Activated naive CD4-positive, alpha-beta T cell treated with anti-CD3 and anti-CD28 coated beads, Interleukin-2, amount 10 ng/mL, durations not matched to agents 7 days and 5 days (primary cell): ENCODE results near the gene UBXN11.

ENCODE experiments used
- CTCF ChIA-PET: fragments of 350-600 bp; sonication (Branson Sonifier 250); formaldehyde crosslinking; loops from one replicate; lab custom pipeline; 2021; ENCODE audit warnings: antibody characterized with exemption; lab: Charles Lee
- DNase-seq: peaks from one replicate; pipeline ENCODE4 v3.0.0-alpha.2; 2020
- H3K27ac Mint-ChIP-seq: one replicate; pipeline ENCODE4 v1.8.0; 2021; ENCODE audit warnings: mild to moderate bottlenecking, moderate library complexity, mixed read lengths
- H3K27me3 Mint-ChIP-seq: one replicate; pipeline ENCODE4 v1.8.0; 2021; ENCODE audit warnings: mild to moderate bottlenecking, mixed read lengths
- H3K36me3 Mint-ChIP-seq: one replicate; pipeline ENCODE4 v1.8.0; 2021; ENCODE audit warnings: mixed read lengths
- H3K4me1 Mint-ChIP-seq: one replicate; pipeline ENCODE4 v1.8.0; 2021; ENCODE audit warnings: mixed read lengths
- H3K4me3 Mint-ChIP-seq: one replicate; pipeline ENCODE4 v1.8.0; 2021; ENCODE audit warnings: mild to moderate bottlenecking, moderate library complexity, mixed read lengths
- H3K9me3 Mint-ChIP-seq: one replicate; pipeline ENCODE4 v1.8.0; 2021; ENCODE audit warnings: mixed read lengths

The UBXN11 gene

GRCh38 chr1:26306290-26307229, at the start of gene UBXN11:
Gene UBXN11 (minus strand): TSS chr1:26306636. CDS start chr1:26302883, 3,753 bp downstream.
- no peaks in the 10 kb centered on the region for H3K9me3 Mint-ChIP-seq
- peaks cover 3% of the 10 kb centered on the region for H3K36me3 Mint-ChIP-seq
- CTCF ChIA-PET = interaction anchor here (1.4 to 9.1 kb wide), 4 partner anchors 11 to 27 kb away, joined by 4 to 119 read pairs (median 19); partner anchors contain the start of genes CD52 and SH3BGRL3
- peak within 1 kb of the TSS; percentile 95 for H3K4me3 Mint-ChIP-seq
- H3K27ac Mint-ChIP-seq = peak within 1 kb of the TSS; percentile 99
- H3K4me1 Mint-ChIP-seq = peaks cover 56% of the 10 kb centered on the region
- H3K27me3 Mint-ChIP-seq = no peaks in the 10 kb centered on the region
- DNase-seq = peak; percentile 98

- Mint-ChIP-seq H3K4me3 (no peak overlapping the region), H3K36me3 (no peaks in the 10 kb centered on the region), H3K4me1 (peaks cover 40% of the 10 kb centered on the region), H3K27me3 (peaks cover 59% of the 10 kb centered on the region), H3K27ac (no peak overlapping the region), H3K9me3 (no peaks in the 10 kb centered on the region)
- DNase-seq = no peak
- CTCF ChIA-PET = interaction anchor here (0.7 to 1.6 kb wide), 3 partner anchors 37 to 186 kb away, joined by 3 to 4 read pairs (median 3); partner anchors contain the start of gene ZNF593
These were observed 49.7 kb upstream of the UBXN11 start for GRCh38 chr1:26356106-26356505.

- H3K4me3 Mint-ChIP-seq = no peak overlapping the region
- CTCF ChIA-PET = interaction anchor here (0.9 to 1.6 kb wide), 4 partner anchors 62 to 185 kb away, joined by 3 to 4 read pairs (median 3); partner anchors contain the start of gene ZNF593
- no peak for DNase-seq
- H3K4me1 Mint-ChIP-seq = peaks cover 29% of the 10 kb centered on the region
- H3K27ac Mint-ChIP-seq = no peak overlapping the region
- no peaks in the 10 kb centered on the region for H3K36me3 Mint-ChIP-seq
- H3K9me3 Mint-ChIP-seq = no peaks in the 10 kb centered on the region
- peaks cover 50% of the 10 kb centered on the region for H3K27me3 Mint-ChIP-seq
These were observed 48.5 kb upstream of the UBXN11 start for GRCh38 chr1:26354972-26355371.

- no peak within 1 kb of the TSS for H3K27ac Mint-ChIP-seq
- H3K36me3 Mint-ChIP-seq = no peaks in the 10 kb centered on the region
- peaks cover 45% of the 10 kb centered on the region for H3K27me3 Mint-ChIP-seq
- H3K4me1 Mint-ChIP-seq = peaks cover 22% of the 10 kb centered on the region
- H3K9me3 Mint-ChIP-seq = no peaks in the 10 kb centered on the region
- CTCF ChIA-PET = interaction anchor here (0.9 to 1.6 kb wide), 3 partner anchors 63 to 79 kb away, joined by 3 read pairs; no protein-coding TSS in a partner anchor
- H3K4me3 Mint-ChIP-seq = no peak within 1 kb of the TSS
- no peak for DNase-seq
These were observed 47.8 kb upstream of the UBXN11 start, which contains the start of gene CRYBG2 for GRCh38 chr1:26353976-26354820. Gene CRYBG2 (minus strand): TSS chr1:26354130. CDS start chr1:26346657, 7,473 bp downstream.

GRCh38 chr1:26353210-26353859, 46.9 kb upstream of the UBXN11 start:
- Mint-ChIP-seq H3K9me3 (no peaks in the 10 kb centered on the region), H3K4me1 (peaks cover 13% of the 10 kb centered on the region), H3K27me3 (peaks cover 42% of the 10 kb centered on the region), H3K36me3 (no peaks in the 10 kb centered on the region), H3K27ac (no peak overlapping the region), H3K4me3 (no peak overlapping the region)
- no peak for DNase-seq
- CTCF ChIA-PET = no interaction called here

GRCh38 chr1:26352338-26352679, 45.9 kb upstream of the UBXN11 start:
- H3K4me3 Mint-ChIP-seq = no peak overlapping the region
- H3K36me3 Mint-ChIP-seq = no peaks in the 10 kb centered on the region
- H3K9me3 Mint-ChIP-seq = no peaks in the 10 kb centered on the region
- H3K27me3 Mint-ChIP-seq = peaks cover 47% of the 10 kb centered on the region
- H3K4me1 Mint-ChIP-seq = peaks cover 7% of the 10 kb centered on the region
- DNase-seq = no peak
- CTCF ChIA-PET = interaction anchor here (0.6 kb wide), 1 partner anchor 12 kb away, joined by 3 read pairs; no protein-coding TSS in a partner anchor
- H3K27ac Mint-ChIP-seq = no peak overlapping the region

GRCh38 chr1:26351590-26352337, 45.3 kb upstream of the UBXN11 start:
- Mint-ChIP-seq H3K4me1 (peaks cover 5% of the 10 kb centered on the region), H3K27me3 (peaks cover 49% of the 10 kb centered on the region), H3K36me3 (no peaks in the 10 kb centered on the region), H3K9me3 (no peaks in the 10 kb centered on the region), H3K4me3 (no peak overlapping the region), H3K27ac (no peak overlapping the region)
- DNase-seq = no peak
- CTCF ChIA-PET = interaction anchor here (0.6 kb wide), 1 partner anchor 13 kb away, joined by 3 read pairs; no protein-coding TSS in a partner anchor

- CTCF ChIA-PET = interaction anchor here (0.7 to 1.1 kb wide), 2 partner anchors 14 to 22 kb away, joined by 3 read pairs; no protein-coding TSS in a partner anchor
- H3K27ac Mint-ChIP-seq = no peak overlapping the region
- H3K4me3 Mint-ChIP-seq = no peak overlapping the region
- H3K36me3 Mint-ChIP-seq = no peaks in the 10 kb centered on the region
- no peak for DNase-seq
- H3K27me3 Mint-ChIP-seq = peaks cover 53% of the 10 kb centered on the region
- no peaks in the 10 kb centered on the region for H3K9me3 Mint-ChIP-seq
- H3K4me1 Mint-ChIP-seq = peaks cover 4% of the 10 kb centered on the region
These were observed 44.5 kb upstream of the UBXN11 start for GRCh38 chr1:26350701-26351589.

- H3K36me3 Mint-ChIP-seq = no peaks in the 10 kb centered on the region
- H3K4me1 Mint-ChIP-seq = no peaks in the 10 kb centered on the region
- no peak overlapping the region for H3K27ac Mint-ChIP-seq
- H3K9me3 Mint-ChIP-seq = no peaks in the 10 kb centered on the region
- CTCF ChIA-PET = interaction anchor here (0.7 to 1.1 kb wide), 2 partner anchors 14 to 22 kb away, joined by 3 read pairs; no protein-coding TSS in a partner anchor
- peaks cover 51% of the 10 kb centered on the region for H3K27me3 Mint-ChIP-seq
- no peak overlapping the region for H3K4me3 Mint-ChIP-seq
- DNase-seq = no peak
These were observed 43.9 kb upstream of the UBXN11 start for GRCh38 chr1:26350343-26350700.

- H3K36me3 Mint-ChIP-seq = no peaks in the 10 kb centered on the region
- H3K4me3 Mint-ChIP-seq = no peak overlapping the region
- no peaks in the 10 kb centered on the region for H3K9me3 Mint-ChIP-seq
- peaks cover 49% of the 10 kb centered on the region for H3K27me3 Mint-ChIP-seq
- H3K4me1 Mint-ChIP-seq = no peaks in the 10 kb centered on the region
- CTCF ChIA-PET = interaction anchor here (1.1 kb wide), 1 partner anchor 15 kb away, joined by 3 read pairs; no protein-coding TSS in a partner anchor
- DNase-seq = no peak
- no peak overlapping the region for H3K27ac Mint-ChIP-seq
These were observed 43.4 kb upstream of the UBXN11 start for GRCh38 chr1:26349877-26350244.

GRCh38 chr1:26349188-26349876, 42.9 kb upstream of the UBXN11 start:
- Mint-ChIP-seq H3K4me1 (no peaks in the 10 kb centered on the region), H3K27me3 (peaks cover 51% of the 10 kb centered on the region), H3K27ac (no peak overlapping the region), H3K4me3 (no peak overlapping the region), H3K36me3 (no peaks in the 10 kb centered on the region), H3K9me3 (no peaks in the 10 kb centered on the region)
- CTCF ChIA-PET = interaction anchor here (1.1 kb wide), 1 partner anchor 45 kb away, joined by 5 read pairs; no protein-coding TSS in a partner anchor
- no peak for DNase-seq
